SKM-1 (cell line): ENCODE results near the gene GPR45.
"Not testable (repeated sequence)": the region's sequence is repeated elsewhere in the genome, so short reads cannot be mapped to it uniquely, and the experiment has no call there.

Experiments used
- DNase-seq: peaks from one replicate; lab custom pipeline; 2025; ENCODE audit not compliant: unreplicated experiment; lab: John Stamatoyannopoulos, UW

Gene GPR45, protein sequence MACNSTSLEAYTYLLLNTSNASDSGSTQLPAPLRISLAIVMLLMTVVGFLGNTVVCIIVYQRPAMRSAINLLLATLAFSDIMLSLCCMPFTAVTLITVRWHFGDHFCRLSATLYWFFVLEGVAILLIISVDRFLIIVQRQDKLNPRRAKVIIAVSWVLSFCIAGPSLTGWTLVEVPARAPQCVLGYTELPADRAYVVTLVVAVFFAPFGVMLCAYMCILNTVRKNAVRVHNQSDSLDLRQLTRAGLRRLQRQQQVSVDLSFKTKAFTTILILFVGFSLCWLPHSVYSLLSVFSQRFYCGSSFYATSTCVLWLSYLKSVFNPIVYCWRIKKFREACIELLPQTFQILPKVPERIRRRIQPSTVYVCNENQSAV

DNA sequence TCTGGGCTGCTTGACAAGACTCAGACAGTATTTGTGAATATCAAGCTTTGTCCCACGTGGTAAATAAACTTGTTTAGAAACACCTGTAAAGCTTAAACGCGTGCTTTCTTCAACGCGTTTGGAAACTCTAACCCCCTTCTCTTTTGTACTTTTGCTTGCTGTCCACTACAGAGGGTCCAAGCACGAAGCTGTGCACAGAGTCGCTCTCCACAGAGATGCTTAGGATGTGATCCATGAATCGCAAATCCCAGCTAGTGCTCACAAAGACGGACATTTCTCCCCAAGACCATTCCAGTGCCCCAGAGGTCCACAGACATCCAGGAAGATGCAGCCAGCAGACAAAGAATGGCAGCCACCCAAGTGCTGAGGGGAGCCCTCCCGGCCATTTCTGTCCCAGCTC is at the start of gene GPR45:
TSS of gene GPR45 (plus strand) at position 301 of the 400 bp plus-strand sequence. CDS start 116 bp downstream, outside the sequence.
- no peak for DNase-seq

DNA sequence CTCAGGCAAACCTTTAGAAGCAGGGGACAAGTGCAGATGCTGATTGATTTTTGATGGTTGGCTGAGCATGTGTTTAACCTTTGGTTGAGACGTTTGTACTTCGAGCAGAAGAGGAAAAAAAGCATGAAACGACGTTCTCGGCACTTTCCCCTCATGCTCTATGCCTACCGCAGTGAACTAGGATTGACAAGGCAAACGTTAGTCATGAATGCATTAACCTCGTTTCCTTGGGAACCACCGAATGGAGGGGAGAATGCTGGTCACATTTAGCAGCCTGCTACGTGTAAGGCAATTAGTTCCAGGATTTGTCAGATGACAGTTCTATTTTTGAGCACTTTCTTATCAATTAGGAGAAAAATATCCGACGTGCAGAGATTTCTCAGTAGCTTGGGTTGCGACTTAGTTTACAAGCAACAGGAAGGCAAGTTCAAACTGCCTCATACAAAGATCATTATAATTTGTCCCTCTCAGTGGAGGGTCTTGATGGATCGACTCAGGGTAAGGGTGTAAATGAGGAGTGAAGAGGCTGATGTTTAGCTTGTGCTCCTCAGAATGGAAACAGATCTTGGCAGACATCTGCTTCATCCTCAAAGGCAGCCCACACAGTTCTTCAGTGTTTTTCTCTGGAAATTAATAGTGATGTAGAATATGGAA is 47.4 kb upstream of the GPR45 start:
- DNase-seq: no peak

GRCh38 chr2:105196651-105197050 is 44.9 kb upstream of the GPR45 start:
- no peak for DNase-seq

GRCh38 chr2:105215586-105216192 is 25.9 kb upstream of the GPR45 start:
- no peak for DNase-seq

GRCh38 chr2:105220604-105221003 is 20.9 kb upstream of the GPR45 start:
- no peak for DNase-seq

DNA sequence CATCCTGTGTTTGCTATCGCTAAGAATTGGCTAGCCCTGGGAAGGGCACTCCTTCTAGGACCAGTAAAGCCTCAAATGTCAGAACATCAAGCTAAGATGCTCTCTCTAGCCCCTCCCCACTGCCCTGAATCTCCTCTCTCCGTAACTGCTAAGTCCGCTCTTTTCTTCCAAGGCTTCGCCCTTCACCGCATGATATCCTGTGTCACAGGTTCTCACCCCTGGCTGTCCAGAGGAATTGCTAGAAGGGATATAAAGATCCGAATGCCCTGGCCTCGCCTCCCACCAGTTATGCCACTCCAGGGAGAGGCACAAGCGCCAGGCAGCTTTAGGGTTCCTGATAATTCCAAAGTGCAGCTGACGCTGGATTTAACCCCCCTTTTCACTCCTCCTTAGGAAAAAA is 17.1 kb upstream of the GPR45 start:
- DNase-seq: no peak

DNA sequence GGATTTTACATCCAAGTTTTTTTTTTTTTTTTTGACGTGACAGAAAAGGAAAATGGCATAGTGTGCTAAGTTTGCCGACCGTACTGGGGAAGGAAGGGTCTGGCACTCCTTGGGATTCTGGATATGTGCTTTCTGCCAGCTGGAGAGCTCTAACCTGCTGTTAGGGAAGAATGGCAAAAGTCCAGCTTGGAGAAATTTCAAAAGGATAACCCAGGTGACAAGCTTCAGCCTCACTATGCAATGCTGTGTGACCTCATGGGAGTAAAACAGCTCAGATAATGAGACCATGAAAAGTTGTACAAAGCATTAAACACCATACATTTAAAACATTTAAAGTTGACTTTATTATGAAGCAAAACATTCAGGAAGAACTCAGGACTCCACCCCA is 10.3 kb upstream of the GPR45 start:
- DNase-seq: no peak

DNA sequence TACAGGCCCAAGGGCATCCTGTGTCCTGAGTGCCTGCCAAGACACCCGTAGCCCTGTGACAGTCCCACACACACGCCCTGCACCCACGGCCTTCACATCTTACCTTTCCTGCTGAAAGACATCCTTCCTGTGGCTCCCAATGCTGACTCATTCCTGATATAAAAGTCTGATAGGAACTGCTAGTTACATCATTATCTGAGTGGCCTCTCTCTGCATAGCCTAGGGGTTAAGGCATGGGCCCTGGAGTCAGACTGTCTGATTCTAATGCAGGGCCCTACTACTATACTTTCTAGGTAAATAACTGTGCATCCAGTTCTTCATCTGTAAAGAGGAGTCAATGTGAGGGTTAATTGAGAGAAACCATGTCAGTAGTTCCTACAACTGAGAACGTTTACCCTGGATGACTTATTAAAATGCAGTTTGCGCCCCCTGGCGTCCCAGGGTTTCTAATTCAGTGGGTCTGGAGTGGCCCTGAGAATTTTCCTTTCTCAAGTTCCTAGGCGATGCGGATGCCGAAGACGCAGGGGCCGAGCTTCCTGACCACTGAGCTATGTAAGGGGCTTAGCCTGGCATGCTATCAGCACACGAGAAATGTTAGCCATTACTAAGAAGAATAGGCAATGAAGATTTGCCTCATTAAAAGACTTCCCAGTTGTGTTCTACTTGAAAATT is 6.0 kb upstream of the GPR45 start:
- peak; percentile 43 for DNase-seq

- no peak for DNase-seq
Observed at GRCh38 chr2:105236060-105236424, 5.5 kb upstream of the GPR45 start.

DNA sequence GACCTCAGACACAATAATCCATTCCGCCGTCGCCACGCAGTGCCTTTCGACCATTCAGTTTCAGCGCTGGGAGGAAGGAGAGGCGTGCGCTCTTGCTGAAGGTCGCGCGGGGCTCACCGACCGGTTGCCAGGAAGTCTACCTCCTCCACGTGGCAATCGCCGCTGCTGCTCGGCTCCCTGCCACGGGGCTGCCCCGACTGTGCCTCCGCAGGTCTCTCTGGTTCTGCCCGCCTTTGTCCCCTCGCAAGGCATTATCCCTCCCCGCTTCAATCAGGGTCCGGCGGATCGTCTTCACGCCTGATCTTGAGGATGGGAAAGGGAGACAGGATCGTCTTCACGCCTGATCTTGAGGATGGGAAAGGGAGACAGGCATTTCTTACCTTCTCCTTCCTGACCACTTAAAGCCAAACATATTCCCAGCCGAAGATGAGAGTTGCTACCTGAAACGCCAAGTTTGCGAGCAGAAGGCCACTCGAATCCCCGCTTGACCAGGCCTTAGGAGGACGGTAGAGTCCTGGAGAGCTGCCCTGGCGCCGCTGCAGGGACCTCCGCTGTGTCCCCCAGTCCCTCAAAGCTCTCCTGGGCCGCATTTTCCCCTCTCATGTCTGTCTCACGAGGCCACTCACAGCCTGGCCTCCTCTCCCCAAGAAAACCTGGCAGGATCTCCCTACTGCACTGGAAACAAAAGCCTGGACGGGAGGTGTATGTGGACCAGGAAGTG is 4.3 kb upstream of the GPR45 start:
- no peak for DNase-seq

- DNase-seq: no peak
Observed at GRCh38 chr2:105238664-105239240, 2.8 kb upstream of the GPR45 start.

GRCh38 chr2:105239924-105240323 is 1.6 kb upstream of the GPR45 start:
- DNase-seq: no peak

GRCh38 chr2:105242286-105242993 is 897 bp downstream of the GPR45 start:
- DNase-seq: no peak

DNA sequence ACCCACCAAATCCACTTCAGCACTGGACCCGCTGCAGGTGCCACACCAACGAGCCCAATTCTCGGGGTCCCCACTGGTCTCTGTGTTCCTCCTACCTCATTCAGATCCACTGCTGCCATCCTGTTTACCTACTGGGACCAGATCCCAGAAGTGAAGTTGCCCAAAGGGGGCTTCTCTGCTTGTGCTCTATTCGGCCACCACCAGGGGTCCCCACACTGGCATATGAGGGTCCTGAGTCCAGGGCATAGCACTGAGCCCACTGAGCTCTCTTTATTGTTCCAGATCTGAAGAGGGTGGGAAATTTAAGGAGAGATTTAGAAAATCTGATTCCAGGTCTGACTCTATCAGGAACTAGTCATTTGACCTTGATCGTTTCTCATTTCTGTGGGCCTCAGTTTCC is 2.4 kb downstream of the GPR45 start:
- DNase-seq: no peak

GRCh38 chr2:105244451-105244850 is 2.9 kb downstream of the GPR45 start:
- DNase-seq: peak; percentile 25

DNA sequence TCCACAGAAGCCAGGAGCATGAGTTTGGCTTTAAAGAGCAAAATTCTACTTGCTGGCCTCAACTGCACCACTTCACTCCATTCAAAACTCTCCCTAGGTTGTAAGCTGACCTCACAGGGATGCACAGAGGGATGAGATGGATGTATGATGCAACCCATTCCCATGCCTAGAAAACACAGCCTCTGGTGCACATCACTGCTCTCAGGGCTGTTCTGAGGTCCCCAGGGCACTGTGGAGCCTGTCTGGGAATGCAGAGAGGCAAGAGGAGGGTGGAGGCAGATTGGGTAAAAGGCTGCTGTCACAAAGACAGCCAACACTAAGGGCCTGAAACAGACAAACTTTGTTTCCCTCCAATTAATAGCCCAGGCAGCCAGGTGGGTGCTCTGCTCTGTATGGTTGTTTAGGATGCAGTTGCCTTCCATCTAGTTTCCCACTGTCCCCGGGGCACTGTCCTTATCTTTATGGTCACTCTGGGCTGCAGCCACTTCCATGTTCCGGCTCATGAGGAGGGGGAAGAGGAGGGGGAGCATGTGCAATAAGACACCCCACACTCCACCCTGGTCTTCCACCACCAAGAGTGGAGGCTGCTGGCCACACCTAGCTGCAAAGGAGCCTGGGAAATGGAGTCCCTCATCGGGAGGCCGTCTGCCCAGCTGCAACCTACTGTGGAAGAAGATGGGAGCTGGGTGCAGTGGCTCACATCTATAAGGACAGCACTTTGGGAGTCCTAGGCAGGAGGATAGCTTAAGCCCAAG is 7.0 kb downstream of the GPR45 start:
- DNase-seq: no peak

GRCh38 chr2:105249181-105249580 is 7.6 kb downstream of the GPR45 start:
- DNase-seq: no peak

- no peak for DNase-seq
Observed at GRCh38 chr2:105249891-105250290, 8.3 kb downstream of the GPR45 start.

DNA sequence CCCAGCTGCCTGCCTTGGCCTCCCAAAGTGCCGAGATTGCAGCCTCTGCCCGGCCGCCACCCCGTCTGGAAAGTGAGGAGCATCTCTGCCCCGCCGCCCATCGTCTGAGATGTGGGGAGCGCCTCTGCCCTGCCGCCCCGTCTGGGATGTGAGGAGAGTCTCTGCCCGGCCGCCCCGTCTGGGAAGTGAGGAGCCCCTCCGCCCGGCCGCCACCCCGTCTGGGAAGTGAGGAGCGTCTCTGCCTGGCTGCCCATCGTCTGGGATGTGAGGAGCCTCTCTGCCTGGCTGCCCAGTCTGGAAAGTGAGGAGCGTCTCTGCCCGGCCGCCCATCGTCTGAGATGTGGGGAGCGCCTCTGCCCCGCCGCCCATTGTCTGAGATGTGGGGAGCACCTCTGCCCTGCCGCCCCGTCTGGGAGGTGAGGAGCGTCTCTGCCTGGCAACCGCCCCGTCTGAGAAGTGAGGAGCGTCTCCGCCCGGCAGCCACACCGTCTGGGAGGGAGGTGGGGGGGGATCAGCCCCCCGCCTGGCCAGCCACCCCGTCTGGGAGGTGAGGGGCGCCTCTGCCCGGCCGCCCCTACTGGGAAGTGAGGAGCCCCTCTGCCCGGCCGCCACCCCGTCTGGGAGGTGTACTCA is 9.6 kb downstream of the GPR45 start:
- DNase-seq: not testable (repeated sequence)
